Brain microvascular endothelial cell (primary cell): ENCODE data around the gene SLC35F3.

Source experiments
- DNase-seq: peaks from one replicate; pipeline ENCODE4 v3.0.0-alpha.2; 2020
- H3K27ac ChIP-seq: fragments of 250-450 bp; sonication (Bioruptor Pico); 2 replicates; pipeline ENCODE4 v1.5.1; 2020; ENCODE audit warnings: mild to moderate bottlenecking, moderate library complexity
- H3K27me3 ChIP-seq: fragments of 250-450 bp; sonication (Bioruptor Pico); replicated peaks from 2 replicates; pipeline ENCODE4 v1.5.1; 2020; ENCODE audit warnings: mild to moderate bottlenecking
- H3K36me3 ChIP-seq: fragments of 250-450 bp; sonication (Bioruptor Pico); replicated peaks from 2 replicates; pipeline ENCODE4 v1.5.1; 2020; ENCODE audit warnings: mild to moderate bottlenecking
- H3K4me3 ChIP-seq: 2 replicates; pipeline ENCODE4 v1.5.1; 2011; ENCODE audit warnings: low read depth, mild to moderate bottlenecking, control low read depth, low read length, moderate library complexity
- in situ Hi-C: cut with HindIII; loops from 2 replicates; pipeline ENCODE4 v1.10.0; 2017; ENCODE audit warnings: low sequenced_read_pairs, low pct_ligation_motif_present
- TF ChIP-seq, protein P1 (sequence below): IDR thresholded peaks from 2 replicates; pipeline ENCODE4 v1.5.1; 2011; ENCODE audit warnings: low read depth, mild to moderate bottlenecking, moderate library complexity, low read length, control low read depth, inconsistent platforms; ENCODE audit errors: missing control alignments

The SLC35F3 gene

GRCh38 chr1:233990486-233990885, 86.0 kb downstream of the SLC35F3 start:
- no peak overlapping the region for H3K27ac ChIP-seq
- no peak overlapping the region for H3K4me3 ChIP-seq
- H3K36me3 ChIP-seq: no peaks in the 10 kb centered on the region
- TF ChIP-seq, protein P1, sequence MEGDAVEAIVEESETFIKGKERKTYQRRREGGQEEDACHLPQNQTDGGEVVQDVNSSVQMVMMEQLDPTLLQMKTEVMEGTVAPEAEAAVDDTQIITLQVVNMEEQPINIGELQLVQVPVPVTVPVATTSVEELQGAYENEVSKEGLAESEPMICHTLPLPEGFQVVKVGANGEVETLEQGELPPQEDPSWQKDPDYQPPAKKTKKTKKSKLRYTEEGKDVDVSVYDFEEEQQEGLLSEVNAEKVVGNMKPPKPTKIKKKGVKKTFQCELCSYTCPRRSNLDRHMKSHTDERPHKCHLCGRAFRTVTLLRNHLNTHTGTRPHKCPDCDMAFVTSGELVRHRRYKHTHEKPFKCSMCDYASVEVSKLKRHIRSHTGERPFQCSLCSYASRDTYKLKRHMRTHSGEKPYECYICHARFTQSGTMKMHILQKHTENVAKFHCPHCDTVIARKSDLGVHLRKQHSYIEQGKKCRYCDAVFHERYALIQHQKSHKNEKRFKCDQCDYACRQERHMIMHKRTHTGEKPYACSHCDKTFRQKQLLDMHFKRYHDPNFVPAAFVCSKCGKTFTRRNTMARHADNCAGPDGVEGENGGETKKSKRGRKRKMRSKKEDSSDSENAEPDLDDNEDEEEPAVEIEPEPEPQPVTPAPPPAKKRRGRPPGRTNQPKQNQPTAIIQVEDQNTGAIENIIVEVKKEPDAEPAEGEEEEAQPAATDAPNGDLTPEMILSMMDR: no peak
- in situ Hi-C loops: no loop called here
- no peak for DNase-seq
- no peaks in the 10 kb centered on the region for H3K27me3 ChIP-seq

GRCh38 chr1:233993651-233994050, 89.2 kb downstream of the SLC35F3 start:
- in situ Hi-C loops: no loop called here
- no peak overlapping the region for H3K4me3 ChIP-seq
- TF ChIP-seq, protein P1: no peak
- H3K27ac ChIP-seq: no peak overlapping the region
- no peaks in the 10 kb centered on the region for H3K36me3 ChIP-seq
- no peaks in the 10 kb centered on the region for H3K27me3 ChIP-seq
- no peak for DNase-seq

GRCh38 chr1:233994112-233994511, 89.6 kb downstream of the SLC35F3 start:
- in situ Hi-C loops: no loop called here
- TF ChIP-seq, protein P1: no peak
- Histone ChIP-seq H3K36me3 (no peaks in the 10 kb centered on the region), H3K27ac (no peak overlapping the region), H3K4me3 (no peak overlapping the region), H3K27me3 (no peaks in the 10 kb centered on the region)
- no peak for DNase-seq

DNA sequence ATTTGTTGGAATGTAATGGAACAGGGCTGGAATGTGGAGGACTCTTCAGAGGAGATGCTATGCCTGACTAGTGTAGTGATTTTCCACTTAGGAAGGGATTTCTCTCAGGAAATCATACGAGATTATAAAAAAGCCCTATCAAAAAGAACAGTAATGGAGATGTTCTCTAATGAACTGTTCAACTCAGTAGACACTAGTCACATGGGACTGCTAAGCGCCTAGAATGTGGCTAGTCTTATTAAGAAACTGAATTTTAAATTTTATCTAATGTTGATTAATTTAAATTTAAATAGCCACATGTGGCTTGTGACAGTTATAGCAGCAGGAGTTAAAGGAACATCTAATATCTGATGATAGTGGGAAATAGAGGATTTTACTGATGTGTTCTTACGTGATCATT, 94.0 kb downstream of the SLC35F3 start:
- no peak overlapping the region for H3K4me3 ChIP-seq
- H3K27ac ChIP-seq: no peak overlapping the region
- in situ Hi-C loops: no loop called here
- TF ChIP-seq, protein P1: no peak
- H3K27me3 ChIP-seq: no peaks in the 10 kb centered on the region
- DNase-seq: no peak
- no peaks in the 10 kb centered on the region for H3K36me3 ChIP-seq

- Histone ChIP-seq H3K4me3 (no peak overlapping the region), H3K27me3 (no peaks in the 10 kb centered on the region), H3K27ac (no peak overlapping the region), H3K36me3 (no peaks in the 10 kb centered on the region)
- DNase-seq: no peak
- in situ Hi-C loops: no loop called here
- TF ChIP-seq, protein P1: no peak
Observed at GRCh38 chr1:233998891-233999290, 94.4 kb downstream of the SLC35F3 start.

DNA sequence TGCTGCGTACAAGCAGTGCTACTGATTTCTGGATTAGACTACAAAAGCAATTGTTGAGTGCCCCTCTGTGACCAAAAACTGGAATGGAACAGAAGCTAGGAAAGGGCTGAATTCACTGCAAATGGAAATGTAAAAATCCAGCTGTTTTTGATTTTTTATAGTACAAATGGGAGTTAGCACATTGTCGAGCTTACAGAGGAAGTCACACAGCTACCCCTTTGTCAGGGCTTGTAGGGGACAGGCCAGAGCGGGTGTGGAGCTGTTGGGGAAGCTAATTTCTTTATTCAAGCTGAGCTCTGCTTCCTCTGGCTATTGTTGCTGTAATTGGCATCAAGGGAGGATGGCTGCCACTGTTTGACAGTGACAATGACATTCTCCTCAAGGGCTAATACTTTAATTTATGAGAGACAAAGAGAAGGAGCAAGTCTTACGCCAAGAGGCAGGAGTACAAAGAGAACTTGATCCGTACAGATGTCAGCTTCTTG, 96.1 kb downstream of the SLC35F3 start:
- in situ Hi-C loops: no loop called here
- no peak for DNase-seq
- Histone ChIP-seq H3K36me3 (no peaks in the 10 kb centered on the region), H3K4me3 (no peak overlapping the region), H3K27me3 (no peaks in the 10 kb centered on the region), H3K27ac (no peak overlapping the region)
- TF ChIP-seq, protein P1: no peak
